GM18505 (cell line): ENCODE data around the gene LRP1-AS.

Experiments used
- ATAC-seq: cut with Tn5 transposase; IDR thresholded peaks from one replicate; pipeline ENCODE4 v1.9.1; 2021; ENCODE audit not compliant: unreplicated experiment
- POLR2A ChIP-seq: IDR thresholded peaks from 4 replicates; pipeline ENCODE4 v1.6.1; 2011; ENCODE audit warnings: borderline replicate concordance; ENCODE audit not compliant: insufficient read depth, insufficient read length; ENCODE audit errors: extremely low read depth

Gene LRP1-AS

GRCh38 chr12:57176139-57176477, 28.7 kb upstream of the LRP1-AS start:
- ATAC-seq: no peak
- TF ChIP-seq POLR2A: no peak

GRCh38 chr12:57175428-57176138, 28.2 kb upstream of the LRP1-AS start:
- no peak for TF ChIP-seq POLR2A
- no peak for ATAC-seq

GRCh38 chr12:57173683-57174082, 26.3 kb upstream of the LRP1-AS start:
- no peak for ATAC-seq
- no peak for TF ChIP-seq POLR2A

GRCh38 chr12:57173089-57173488, 25.7 kb upstream of the LRP1-AS start:
- ATAC-seq: no peak
- no peak for TF ChIP-seq POLR2A

- no peak for ATAC-seq
- no peak for TF ChIP-seq POLR2A
Observed at GRCh38 chr12:57171668-57172067, 24.2 kb upstream of the LRP1-AS start.

GRCh38 chr12:57170927-57171326, 23.5 kb upstream of the LRP1-AS start:
- ATAC-seq: no peak
- TF ChIP-seq POLR2A: no peak

GRCh38 chr12:57170408-57170807, 23.0 kb upstream of the LRP1-AS start:
- no peak for TF ChIP-seq POLR2A

GRCh38 chr12:57169969-57170368, 22.6 kb upstream of the LRP1-AS start:
- no peak for ATAC-seq

More at GRCh38 chr12:57170408-57170807, 23.0 kb upstream of the LRP1-AS start:
- no peak for ATAC-seq

GRCh38 chr12:57169046-57169795, 21.8 kb upstream of the LRP1-AS start:
- no peak for TF ChIP-seq POLR2A

More at GRCh38 chr12:57169969-57170368, 22.6 kb upstream of the LRP1-AS start:
- no peak for TF ChIP-seq POLR2A

GRCh38 chr12:57168058-57168457, 20.6 kb upstream of the LRP1-AS start:
- ATAC-seq: no peak
- no peak for TF ChIP-seq POLR2A

More at GRCh38 chr12:57169046-57169795, 21.8 kb upstream of the LRP1-AS start:
- no peak for ATAC-seq

GRCh38 chr12:57166971-57167371, 19.6 kb upstream of the LRP1-AS start:
- ATAC-seq: no peak
- no peak for TF ChIP-seq POLR2A

- no peak for ATAC-seq
- no peak for TF ChIP-seq POLR2A
Observed at GRCh38 chr12:57165741-57166140, 18.3 kb upstream of the LRP1-AS start.

GRCh38 chr12:57164966-57165625, 17.7 kb upstream of the LRP1-AS start:
- no peak for ATAC-seq
- no peak for TF ChIP-seq POLR2A
